GM21515 (cell line): ENCODE data around the gene THBD.
"Not testable (repeated sequence)": the region's sequence is repeated elsewhere in the genome, so short reads cannot be mapped to it uniquely, and the experiment has no call there.

Source experiments
- ATAC-seq: cut with Tn5 transposase; IDR thresholded peaks from one replicate; pipeline ENCODE4 v1.9.1; 2021; ENCODE audit not compliant: unreplicated experiment

THBD gene

GRCh38 chr20:23039136-23039875 is 10.2 kb downstream of the THBD start:
- no peak for ATAC-seq

GRCh38 chr20:23037017-23037481 is 12.4 kb downstream of the THBD start:
- ATAC-seq = no peak

GRCh38 chr20:23036371-23036770 is 13.1 kb downstream of the THBD start:
- no peak for ATAC-seq

GRCh38 chr20:23035731-23036130 is 13.7 kb downstream of the THBD start:
- no peak for ATAC-seq

GRCh38 chr20:23034721-23035671 is 14.5 kb downstream of the THBD start, which contains the start of gene SSTR4:
Gene SSTR4 (plus strand): TSS chr20:23035312. CDS start chr20:23035484, 172 bp downstream.
- no peak for ATAC-seq

GRCh38 chr20:23033918-23034317 is 15.6 kb downstream of the THBD start:
- ATAC-seq = no peak

GRCh38 chr20:23032750-23033078 is 16.8 kb downstream of the THBD start:
- no peak for ATAC-seq

GRCh38 chr20:23032056-23032749 is 17.3 kb downstream of the THBD start:
- ATAC-seq = no peak

GRCh38 chr20:23031346-23031745 is 18.1 kb downstream of the THBD start:
- no peak for ATAC-seq

- no peak for ATAC-seq
Observed at GRCh38 chr20:23029324-23029723, 20.1 kb downstream of the THBD start.

GRCh38 chr20:23028392-23028791 is 21.1 kb downstream of the THBD start:
- ATAC-seq = no peak

GRCh38 chr20:23027721-23028120 is 21.8 kb downstream of the THBD start:
- no peak for ATAC-seq

- ATAC-seq = not testable (repeated sequence)
Observed at GRCh38 chr20:23025503-23025902, 24.0 kb downstream of the THBD start.

- ATAC-seq = no peak
Observed at GRCh38 chr20:23024701-23025100, 24.8 kb downstream of the THBD start.

GRCh38 chr20:23023621-23024177 is 25.8 kb downstream of the THBD start:
- ATAC-seq = no peak

GRCh38 chr20:23022849-23023248 is 26.6 kb downstream of the THBD start:
- no peak for ATAC-seq

- ATAC-seq = no peak
Observed at GRCh38 chr20:23021951-23022350, 27.5 kb downstream of the THBD start.

- no peak for ATAC-seq
Observed at GRCh38 chr20:23021541-23021940, 27.9 kb downstream of the THBD start.

GRCh38 chr20:23020230-23021018 is 29.0 kb downstream of the THBD start:
- no peak for ATAC-seq

- ATAC-seq = no peak
Observed at GRCh38 chr20:23019403-23019802, 30.1 kb downstream of the THBD start.
